Epithelial cell of esophagus (primary cell): ENCODE measurements around the gene EXOSC10.
"Not testable (repeated sequence)": the region's sequence is repeated elsewhere in the genome, so short reads cannot be mapped to it uniquely, and the experiment has no call there.

ENCODE experiments used
- DNase-seq: peaks from one replicate; pipeline ENCODE4 v3.0.0; 2010; ENCODE audit warnings: low read depth
- H3K4me3 ChIP-seq: 2 replicates; pipeline ENCODE4 v1.5.1; 2011; ENCODE audit warnings: mild to moderate bottlenecking, low read length, control low read depth
- CTCF ChIP-seq: IDR thresholded peaks from 2 replicates; pipeline ENCODE4 v1.5.1; 2011; ENCODE audit warnings: low read depth, mild to moderate bottlenecking, low read length, control low read depth, inconsistent platforms; ENCODE audit not compliant: insufficient read depth; ENCODE audit errors: missing control alignments

Gene EXOSC10

GRCh38 chr1:11114966-11115365 is 15.3 kb upstream of the EXOSC10 start:
- no peak overlapping the region for H3K4me3 ChIP-seq
- DNase-seq: no peak
- no peak for TF ChIP-seq CTCF

GRCh38 chr1:11109047-11109760 is 9.5 kb upstream of the EXOSC10 start:
- no peak for DNase-seq
- no peak overlapping the region for H3K4me3 ChIP-seq
- no peak for TF ChIP-seq CTCF

GRCh38 chr1:11107599-11107998 is 7.9 kb upstream of the EXOSC10 start:
- TF ChIP-seq CTCF: no peak
- DNase-seq: no peak
- H3K4me3 ChIP-seq: no peak overlapping the region

GRCh38 chr1:11105586-11105985 is 5.9 kb upstream of the EXOSC10 start:
- DNase-seq: no peak
- H3K4me3 ChIP-seq: no peak overlapping the region
- no peak for TF ChIP-seq CTCF

GRCh38 chr1:11101347-11101746 is 1.7 kb upstream of the EXOSC10 start:
- TF ChIP-seq CTCF: no peak
- H3K4me3 ChIP-seq: no peak overlapping the region
- DNase-seq: no peak

GRCh38 chr1:11100806-11101205 is 1.1 kb upstream of the EXOSC10 start:
- not testable (repeated sequence) for DNase-seq, H3K4me3 ChIP-seq

- peak overlapping the region; percentile 88 for H3K4me3 ChIP-seq
- no peak for TF ChIP-seq CTCF
- DNase-seq: no peak
These were observed 452 bp upstream of the EXOSC10 start for GRCh38 chr1:11100149-11100493.
